ENCODE data around the gene CHN1.

Gene CHN1

DNA sequence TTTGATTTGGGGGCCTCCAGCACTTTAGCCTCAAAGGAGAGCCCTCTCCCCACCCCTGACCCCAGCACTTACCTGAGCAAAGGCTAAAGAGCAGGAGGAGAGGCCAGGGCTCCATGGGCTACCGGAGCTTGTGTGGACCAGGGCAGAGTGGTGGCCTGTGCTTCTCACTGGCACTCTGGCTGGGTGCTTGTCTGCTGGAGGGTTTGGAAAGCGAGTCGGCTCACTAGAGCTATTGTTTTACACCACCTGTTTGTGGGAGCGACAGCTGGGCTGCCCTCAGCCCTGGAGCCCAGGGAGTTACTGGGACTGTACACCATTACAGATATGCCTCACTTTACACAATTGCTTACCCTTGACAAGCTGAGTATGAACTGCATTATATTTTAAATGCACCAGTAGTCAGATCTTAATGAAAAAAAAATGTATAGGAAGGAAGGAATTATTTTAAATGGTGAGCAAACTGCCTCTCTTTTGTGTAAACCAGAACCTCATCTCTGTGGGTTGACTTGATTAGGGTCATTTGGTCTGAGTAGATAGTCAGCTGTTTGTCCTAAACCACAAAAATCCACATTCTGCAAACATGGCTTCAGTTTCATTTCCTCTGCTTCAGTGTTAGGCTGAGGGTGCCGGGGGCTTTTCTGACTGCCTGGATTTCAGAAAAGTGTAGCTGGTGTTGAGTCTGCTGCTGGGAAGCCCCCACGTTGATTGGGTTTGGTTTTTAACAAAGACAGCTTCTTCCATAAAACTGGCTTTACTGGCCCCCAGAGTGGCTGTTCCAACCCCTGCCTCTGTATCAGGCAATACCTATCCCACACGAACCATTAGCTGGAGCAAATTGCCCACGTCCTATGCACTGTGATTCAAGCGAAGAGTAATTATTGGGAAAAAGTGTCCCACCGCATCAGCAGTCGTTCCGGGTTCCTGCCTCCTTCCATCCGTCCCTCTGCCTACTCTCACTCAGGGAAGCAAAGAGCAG is 240.6 kb downstream of the CHN1 start, which contains the start of gene CHRNA1:
CHRNA1 (minus strand) TSS at position 193 of the 976 bp plus-strand sequence; CDS start at position 115, 78 bp downstream.
- no peak for DNase-seq (ENCODE audit: low spot score)

DNA sequence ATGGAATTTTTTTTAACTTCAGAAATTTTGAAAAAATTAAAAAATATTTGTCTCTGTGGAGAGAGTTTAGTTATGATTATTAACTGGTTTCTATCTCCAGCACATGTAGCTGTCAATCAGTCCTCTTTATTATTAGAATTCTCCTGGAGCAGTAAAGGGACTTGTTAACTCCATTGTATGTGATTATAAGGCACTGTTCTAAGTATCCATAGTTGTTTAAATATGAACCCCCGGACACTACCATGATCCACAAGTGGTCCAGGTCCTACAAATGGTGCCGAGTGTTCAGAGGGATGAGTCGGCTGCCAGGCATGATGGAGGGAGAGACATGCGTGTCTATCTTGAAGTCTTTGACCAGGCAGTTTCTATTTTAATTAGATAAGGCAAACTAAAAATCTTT is 241.4 kb downstream of the CHN1 start:
- DNase-seq (ENCODE audit: low spot score): no peak

DNA sequence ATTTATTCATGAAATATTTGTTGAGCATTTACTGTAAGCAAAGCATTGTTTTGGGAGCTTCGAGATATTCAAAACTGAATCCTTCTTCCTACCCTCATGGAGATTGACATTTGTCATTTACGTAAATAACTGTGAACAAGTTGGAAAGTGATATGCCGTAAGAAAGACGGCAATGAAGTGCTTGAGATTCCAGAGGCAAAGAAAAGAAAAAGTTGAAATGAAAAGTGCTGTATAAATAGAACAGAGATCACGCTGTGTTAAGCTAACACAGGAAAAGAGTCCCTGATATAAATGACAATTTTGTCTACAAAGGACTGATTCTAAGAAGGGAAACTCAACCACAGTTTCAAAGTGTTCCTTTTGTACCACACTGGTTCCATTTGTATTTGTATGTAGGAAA is 242.7 kb downstream of the CHN1 start:
- no peak for DNase-seq (ENCODE audit: low spot score)

DNA sequence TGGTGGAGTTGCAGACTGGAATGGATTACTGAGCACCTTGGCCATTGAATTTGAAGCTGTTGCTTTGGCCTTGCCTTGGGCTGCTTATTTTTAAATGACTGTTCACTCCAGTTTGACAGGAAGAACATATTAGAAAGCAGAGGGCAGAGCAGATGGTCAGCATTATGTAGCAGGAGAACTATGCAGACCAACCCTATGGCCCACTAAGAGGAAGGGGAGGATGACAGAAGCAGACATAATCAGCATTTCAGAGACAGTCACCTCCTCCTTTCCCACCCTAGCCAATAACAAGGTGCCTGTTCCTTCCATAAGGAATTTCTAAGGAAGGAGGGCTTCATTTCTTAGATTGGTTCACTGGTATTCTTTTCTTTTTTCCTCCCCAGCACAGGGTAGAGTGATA is 243.3 kb downstream of the CHN1 start:
- no peak for DNase-seq (ENCODE audit: low spot score)

DNA sequence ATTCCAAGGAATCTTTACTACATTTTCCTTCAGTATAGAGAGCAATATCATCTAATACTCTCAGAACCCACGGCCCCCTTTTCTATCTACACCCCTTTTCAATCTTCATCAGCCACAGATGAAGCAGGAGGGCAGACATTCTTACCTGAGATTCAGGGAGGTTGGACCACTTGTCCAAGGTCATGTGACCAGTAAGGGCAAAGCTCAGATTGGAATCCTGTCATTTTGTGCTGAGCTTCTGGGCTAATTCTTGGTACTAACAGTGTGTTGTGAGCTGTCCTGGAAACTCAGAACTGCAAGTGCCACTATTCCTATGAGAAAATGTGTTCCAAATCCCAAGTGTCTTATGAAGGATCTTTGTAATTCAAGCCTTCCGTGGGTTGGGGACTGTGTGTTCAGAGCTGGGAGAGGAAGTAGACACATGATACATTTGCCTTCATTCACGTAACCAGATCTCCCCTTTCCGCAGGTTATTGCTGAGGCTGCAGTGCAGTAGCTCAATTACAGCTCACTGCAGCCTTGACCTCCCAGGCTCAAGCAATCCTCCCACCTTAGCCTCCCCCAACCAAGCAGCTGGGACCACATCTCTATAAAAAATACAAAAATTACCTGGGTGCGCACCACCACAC is 244.2 kb downstream of the CHN1 start:
- DNase-seq (ENCODE audit: low spot score): no peak

DNA sequence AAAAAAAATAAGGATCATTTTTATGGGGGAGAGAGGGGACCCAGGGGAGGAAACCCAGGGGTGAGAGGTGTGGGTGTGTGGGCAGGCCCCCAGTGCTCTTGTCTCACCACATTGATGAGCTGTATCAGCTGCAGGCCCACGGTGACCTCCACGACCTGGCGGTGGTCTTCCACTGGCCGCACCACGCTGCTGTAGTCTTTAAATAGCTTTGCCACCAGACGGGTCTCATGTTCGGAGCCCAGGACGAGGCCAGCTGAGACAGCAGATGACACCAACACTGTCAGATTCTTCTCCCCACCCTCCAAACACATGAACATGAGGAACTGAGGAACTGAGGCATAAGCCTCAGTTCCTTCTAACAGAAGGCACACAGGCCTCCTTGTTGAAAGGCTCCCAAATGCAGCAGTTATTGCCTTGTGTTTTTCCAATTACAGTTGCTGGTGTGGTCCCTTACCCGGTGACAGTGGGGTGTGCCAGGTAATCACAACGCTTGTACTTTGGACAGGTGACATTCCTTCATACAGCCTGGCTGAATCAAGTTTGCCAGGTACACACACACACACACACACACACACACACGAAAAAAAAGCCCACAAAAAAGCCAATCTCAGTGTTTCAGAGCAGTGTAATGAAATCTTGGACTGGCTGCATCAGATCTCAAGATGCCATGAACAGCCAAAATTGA is 245.7 kb downstream of the CHN1 start:
- DNase-seq (ENCODE audit: low spot score): no peak

DNA sequence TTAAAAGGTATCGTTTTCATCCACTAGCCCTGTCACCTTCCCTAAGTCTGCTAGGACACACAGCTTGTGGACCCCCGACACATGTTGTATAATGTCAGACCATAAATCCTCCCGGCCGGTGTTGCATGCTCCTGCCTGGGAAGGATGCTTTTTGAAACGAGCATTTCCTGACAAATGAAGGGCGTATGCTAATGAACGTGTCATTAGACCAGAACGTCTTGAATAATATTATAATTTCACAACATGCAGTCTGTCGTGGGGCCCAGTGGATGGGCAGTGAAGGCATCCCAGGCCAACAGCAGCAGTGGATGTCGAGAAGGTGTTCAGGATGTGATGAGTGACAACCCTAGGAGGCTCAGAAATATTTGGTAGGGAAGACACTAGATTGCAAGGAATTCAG is 248.4 kb downstream of the CHN1 start:
- DNase-seq (ENCODE audit: low spot score): no peak

DNA sequence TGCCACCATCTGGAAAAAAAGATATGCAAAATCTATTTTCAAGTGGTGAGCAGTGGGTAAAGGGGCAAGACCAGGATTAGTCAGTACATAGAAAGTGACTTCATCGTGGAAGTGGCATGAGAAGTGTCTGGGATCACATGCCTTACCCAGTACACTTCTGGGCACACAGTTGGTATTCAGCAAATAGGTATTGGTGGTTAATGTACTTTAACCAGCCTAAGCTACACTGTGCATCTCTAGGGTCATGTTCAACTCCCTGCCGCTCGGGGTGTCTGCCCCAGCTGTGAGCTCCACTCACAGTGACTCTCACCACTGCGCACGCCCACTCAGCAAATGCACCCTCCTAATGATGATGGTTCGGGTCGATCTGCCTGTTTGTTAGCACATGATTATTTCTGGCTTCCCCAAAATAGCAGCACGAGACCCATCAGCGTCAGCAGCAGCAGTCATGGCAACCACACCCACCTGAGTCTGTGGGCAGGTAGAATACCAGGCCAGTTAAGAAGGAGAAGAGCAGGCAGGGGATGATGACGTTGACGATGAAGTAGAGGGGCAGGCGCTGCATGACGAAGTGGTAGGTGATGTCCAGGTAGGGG is 252.0 kb downstream of the CHN1 start:
- DNase-seq (ENCODE audit: low spot score): peak; percentile 70

DNA sequence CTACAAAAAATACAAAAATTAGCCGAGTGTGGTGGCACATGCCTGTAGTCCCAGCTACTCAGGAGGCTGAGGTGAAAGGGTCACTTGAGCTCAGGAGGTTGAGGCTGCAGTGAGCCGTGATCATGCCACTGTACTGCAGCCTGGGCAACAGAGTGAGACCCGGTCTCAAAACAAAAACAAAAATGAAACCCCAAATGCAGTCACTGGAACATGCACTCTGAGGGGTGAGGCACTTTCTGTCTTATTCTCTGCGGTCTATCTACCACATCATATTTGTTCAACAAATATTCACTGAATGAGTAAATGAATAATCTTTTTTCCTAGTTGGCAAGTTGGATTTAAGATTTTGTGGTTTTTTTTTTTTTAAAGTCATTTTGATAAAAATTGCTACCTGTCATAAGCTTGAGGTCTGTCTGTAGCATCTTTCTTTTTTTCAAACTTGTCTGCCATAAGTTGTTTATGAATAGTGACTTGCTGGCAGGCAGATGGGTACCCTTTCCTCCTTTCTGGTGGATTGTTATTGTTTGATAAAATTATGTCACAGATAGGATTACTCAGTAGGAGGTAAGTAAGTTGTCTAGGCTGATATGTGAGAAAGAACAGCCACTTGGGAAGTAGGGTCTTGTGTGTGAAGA is 252.7 kb downstream of the CHN1 start:
- DNase-seq (ENCODE audit: low spot score): no peak

DNA sequence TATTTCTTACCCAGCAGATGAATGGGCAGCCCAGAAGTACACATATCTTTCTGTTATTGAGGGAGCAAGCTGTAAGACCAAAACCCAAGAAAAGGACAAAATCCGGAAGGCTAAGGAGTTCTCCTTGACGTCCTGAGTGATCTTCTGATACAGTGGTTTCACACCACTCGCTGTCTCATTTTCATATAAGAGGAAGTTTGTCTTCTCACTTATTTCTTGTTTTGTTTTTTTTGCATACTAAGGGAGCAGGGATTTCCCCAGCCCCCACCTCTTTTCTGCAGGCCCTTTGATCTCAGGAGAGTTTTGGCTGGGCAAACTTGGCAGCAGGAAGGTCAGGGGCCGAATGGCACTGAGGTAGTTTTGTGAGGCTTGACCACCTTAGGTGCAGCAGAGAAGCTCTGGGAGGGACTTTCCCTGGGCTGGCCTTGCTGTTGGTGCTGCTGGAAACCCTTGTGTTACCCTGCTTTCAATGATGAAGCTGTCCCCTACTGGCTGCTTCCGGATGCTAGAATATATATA is 254.2 kb downstream of the CHN1 start:
- no peak for DNase-seq (ENCODE audit: low spot score)

DNA sequence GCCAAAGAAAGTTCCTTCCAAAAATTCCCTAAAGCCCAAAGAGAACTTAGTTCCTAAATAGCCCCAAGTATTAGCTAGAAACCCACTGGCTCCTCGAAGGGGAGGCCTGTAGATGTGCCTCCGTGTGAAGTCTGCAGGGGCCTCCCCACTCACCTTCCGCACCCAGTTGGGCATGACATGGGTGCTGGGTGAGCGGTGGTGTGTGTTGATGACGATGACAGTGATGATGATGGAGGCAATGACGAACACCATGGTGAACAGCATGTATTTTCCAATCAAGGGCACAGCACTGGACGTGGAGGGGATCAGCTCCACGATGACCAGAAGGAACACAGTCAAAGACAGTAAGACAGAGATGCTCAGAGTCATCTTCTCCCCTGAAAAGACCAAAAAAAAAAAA is 255.4 kb downstream of the CHN1 start:
- no peak for DNase-seq (ENCODE audit: low spot score)

DNA sequence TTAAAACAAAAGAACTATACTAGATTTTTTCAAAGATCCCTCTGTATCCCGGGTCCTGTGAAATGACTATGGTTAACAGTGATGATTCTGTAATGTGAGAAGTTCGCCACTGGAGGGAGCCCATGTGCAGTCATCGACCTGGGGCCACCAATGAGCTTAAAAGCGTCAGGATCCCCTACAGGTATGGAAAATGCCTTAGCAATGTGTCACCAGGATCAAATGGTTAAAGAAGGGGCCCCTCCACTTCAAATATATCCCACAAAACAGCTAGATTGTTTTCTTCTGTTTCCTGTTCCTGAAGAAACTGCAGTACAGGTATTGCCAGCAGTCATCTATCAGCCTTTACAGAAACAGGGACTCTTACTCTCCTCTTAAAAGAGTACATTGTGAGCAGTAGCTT is 256.2 kb downstream of the CHN1 start:
- DNase-seq (ENCODE audit: low spot score): peak; percentile 60

Measured in putamen (tissue), 1 donor.